GM19468 (cell line): Measurements from ENCODE around the gene ELOVL2.

Experiments
- ATAC-seq: cut with Tn5 transposase; IDR thresholded peaks from one replicate; pipeline ENCODE4 v1.9.1; 2021; ENCODE audit warnings: mild to moderate bottlenecking, moderate library complexity, moderate number of reproducible peaks; ENCODE audit not compliant: unreplicated experiment; ENCODE audit errors: extremely low read depth

The ELOVL2 gene

DNA sequence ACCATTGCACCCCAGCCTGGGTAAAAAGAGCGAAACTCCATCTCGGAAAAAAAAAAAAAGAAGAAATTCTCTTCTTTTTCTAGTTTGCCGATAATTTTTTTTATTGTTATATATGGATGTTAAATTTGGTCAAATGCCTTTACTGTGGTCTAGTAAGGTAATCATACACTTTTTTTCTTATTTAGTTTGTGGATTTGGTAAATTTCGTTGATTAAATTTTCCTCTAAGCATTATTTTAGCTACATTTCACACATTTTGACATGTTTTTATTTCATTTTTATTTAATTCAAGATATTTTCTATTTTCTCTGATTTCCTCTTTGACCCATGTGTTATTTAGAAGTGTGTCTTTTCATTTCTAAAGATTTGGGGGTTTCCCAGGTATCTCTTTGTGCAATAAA is 18.0 kb upstream of the ELOVL2 start:
- ATAC-seq = no peak

GRCh38 chr6:11058406-11058805 is 14.3 kb upstream of the ELOVL2 start:
- ATAC-seq = no peak

- ATAC-seq = no peak
Measured at GRCh38 chr6:11056871-11057270, 12.8 kb upstream of the ELOVL2 start.

GRCh38 chr6:11055127-11055627 is 11.1 kb upstream of the ELOVL2 start:
- no peak for ATAC-seq

GRCh38 chr6:11054722-11055121 is 10.6 kb upstream of the ELOVL2 start:
- ATAC-seq = no peak

GRCh38 chr6:11053307-11053706 is 9.2 kb upstream of the ELOVL2 start:
- no peak for ATAC-seq

GRCh38 chr6:11050731-11051130 is 6.6 kb upstream of the ELOVL2 start:
- no peak for ATAC-seq

GRCh38 chr6:11044712-11045167 is 635 bp upstream of the ELOVL2 start:
- ATAC-seq = no peak

GRCh38 chr6:11043378-11043960 is 636 bp downstream of the ELOVL2 start:
- no peak for ATAC-seq

GRCh38 chr6:11042750-11043377 is 1.2 kb downstream of the ELOVL2 start:
- no peak for ATAC-seq

GRCh38 chr6:11042025-11042749 is 1.9 kb downstream of the ELOVL2 start:
- no peak for ATAC-seq

- no peak for ATAC-seq
Measured at GRCh38 chr6:11040134-11040533, 4.0 kb downstream of the ELOVL2 start.

GRCh38 chr6:11039040-11039439 is 5.1 kb downstream of the ELOVL2 start:
- ATAC-seq = no peak

- no peak for ATAC-seq
Measured at GRCh38 chr6:11036977-11037430, 7.1 kb downstream of the ELOVL2 start.

DNA sequence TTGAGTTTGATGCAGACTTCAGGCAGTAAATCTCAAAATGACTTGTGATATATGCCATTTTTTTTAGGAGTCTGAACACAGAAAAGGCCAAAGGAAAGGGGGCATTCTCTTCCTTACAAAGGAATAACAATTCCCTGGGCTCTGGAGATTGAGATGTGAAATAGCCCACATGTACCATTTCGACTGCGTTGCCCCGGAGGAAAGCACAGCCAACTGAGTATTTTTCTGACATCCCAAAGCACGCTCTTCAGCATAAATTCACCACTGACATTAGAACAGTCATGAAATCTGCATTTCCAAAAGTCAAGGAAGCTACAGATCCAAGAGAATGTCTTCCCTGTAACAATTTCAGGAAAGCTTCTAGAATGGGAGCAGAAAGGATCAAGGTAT is 7.8 kb downstream of the ELOVL2 start:
- ATAC-seq = no peak

DNA sequence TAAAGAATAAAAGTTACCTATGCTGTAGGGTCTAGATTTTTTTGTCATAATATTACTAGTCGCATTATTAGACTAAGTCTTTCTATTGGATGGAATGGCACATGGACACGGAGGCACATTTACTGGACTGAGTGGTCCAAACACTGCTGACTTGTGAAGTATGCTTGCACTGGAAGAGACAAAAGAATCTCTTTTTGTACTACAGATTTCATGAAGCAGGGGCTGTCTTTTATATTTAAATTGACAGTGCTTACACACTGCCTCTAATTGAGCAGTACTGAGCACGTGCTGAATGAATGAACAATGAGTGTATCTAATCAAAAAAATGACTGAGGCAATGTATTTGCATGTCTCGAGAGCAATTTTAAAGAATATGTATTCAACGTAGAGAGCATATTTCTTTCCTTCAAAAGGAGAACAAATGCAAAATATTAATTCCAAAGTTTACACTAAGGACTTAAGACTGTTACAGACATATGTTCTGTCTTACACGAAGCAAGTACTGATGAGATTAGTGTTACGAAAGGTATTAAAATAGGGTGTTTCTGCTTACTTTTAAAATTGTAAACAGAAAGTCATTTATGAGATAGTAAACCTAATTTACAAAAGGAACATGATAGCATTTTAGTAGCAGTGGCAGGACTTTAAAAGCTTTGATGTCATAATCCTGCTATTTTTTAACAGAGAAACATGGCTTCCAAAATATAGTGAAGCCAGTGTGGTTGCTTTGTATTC is 8.3 kb downstream of the ELOVL2 start:
- ATAC-seq = no peak

DNA sequence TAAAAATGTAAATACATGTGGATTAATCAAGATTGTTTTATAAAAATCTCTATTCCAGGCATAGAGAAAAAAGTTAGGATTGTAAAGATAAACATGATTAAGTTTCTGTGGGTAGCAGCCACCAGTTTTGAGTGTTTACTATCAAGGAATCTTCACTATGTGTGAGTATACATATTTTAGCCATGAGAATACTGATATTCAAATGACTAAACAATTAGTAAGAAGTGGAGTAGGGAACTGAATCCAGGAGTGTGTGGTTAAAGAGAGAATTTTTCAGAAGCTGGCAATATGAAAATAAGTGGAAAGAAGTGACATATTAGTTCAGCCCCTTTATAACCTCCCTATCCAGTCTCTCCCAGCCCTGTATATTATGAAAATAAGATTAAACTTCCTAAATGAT is 10.3 kb downstream of the ELOVL2 start:
- no peak for ATAC-seq

- ATAC-seq = no peak
Measured at GRCh38 chr6:11030904-11031303, 13.2 kb downstream of the ELOVL2 start.

DNA sequence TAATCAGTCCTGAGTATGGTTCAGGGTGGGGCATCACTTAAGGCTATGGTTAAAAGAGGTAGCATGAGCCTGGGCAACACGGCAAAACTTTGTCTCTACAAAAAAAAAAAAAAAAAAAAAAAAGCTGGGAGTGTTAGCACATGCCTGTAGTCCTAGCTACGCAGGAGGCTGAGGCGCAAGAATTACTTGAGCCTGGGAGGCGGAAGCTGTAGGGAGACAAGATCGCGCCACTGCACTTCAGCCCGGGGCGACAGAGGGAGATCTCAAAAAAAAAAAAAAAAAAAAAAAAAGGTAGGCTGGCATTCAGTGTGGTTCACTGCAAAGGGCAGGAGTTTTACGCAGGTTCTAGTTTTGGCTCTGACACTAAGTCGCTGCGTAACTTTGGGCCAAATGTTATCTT is 15.1 kb downstream of the ELOVL2 start:
- ATAC-seq = no peak

GRCh38 chr6:11027565-11028110 is 16.5 kb downstream of the ELOVL2 start:
- ATAC-seq = no peak
